ENCODE data around the gene NEK7. TPM values are rescaled to one million over a fixed set of nuclear protein-coding genes. Genes with fewer than 3 reads are reported as not detected.

NEK7 gene
- total and polyA plus RNA-seq, 2 of the 4 experiments (the other 2 are of a cell fraction): 89.0 to 467 TPM

- CTCF ChIA-PET: no interaction called here
- no peak overlapping the region for H3K27ac ChIP-seq (ENCODE audit: insufficient read depth, low read length)
- dilution Hi-C loops (cut with HindIII; ENCODE audit: low sequenced_read_pairs, unreplicated experiment) (no loop called here), in situ Hi-C loops (cut with MboI; ENCODE audit: low sequenced_read_pairs) (no loop called here), intact Hi-C loops (cut with micrococcal nuclease) (no loop called here)
- H3K9ac ChIP-seq (ENCODE audit: low read depth, low read length): no peak overlapping the region
- H2BK15ac ChIP-seq (ENCODE audit: low read depth, low read length): no peak overlapping the region
- no TSS peak for BruUV-seq (replicated peaks)
- no peak overlapping the region for H3K4me3 ChIP-seq (ENCODE audit: insufficient read depth, low read depth, low read length)
- DNase-seq: no peak
- no peak for ATAC-seq (ENCODE audit: low read depth)
- no peaks in the 10 kb centered on the region for H3K9me3 ChIP-seq (ENCODE audit: control insufficient read depth, insufficient read depth, low read length)
- no peak overlapping the region for H2AK5ac ChIP-seq (ENCODE audit: low read depth, low read length)
- POLR2A ChIA-PET (ENCODE audit: unreplicated experiment): no interaction called here
- no peak overlapping the region for H3K4ac ChIP-seq (ENCODE audit: low read depth, low read length)
- no peaks in the 10 kb centered on the region for H3K27me3 ChIP-seq (ENCODE audit: control insufficient read depth, insufficient read depth, low read length)
- H3K4me2 ChIP-seq (ENCODE audit: low read depth, low read length): no peak overlapping the region
- peaks cover 8% of the 10 kb centered on the region; the same call in 1 of the 2 replicates for H3K4me1 ChIP-seq (ENCODE audit: control insufficient read depth, insufficient read depth, low read length)
- no peak overlapping the region for H2BK120ac ChIP-seq (ENCODE audit: low read depth, low read length)
- H3K36me3 ChIP-seq (ENCODE audit: control insufficient read depth, insufficient read depth, low read length): no peaks in the 10 kb centered on the region
- H4K5ac ChIP-seq (ENCODE audit: low read depth, low read length): no peak overlapping the region
- H2AFZ ChIP-seq (replicated peaks; ENCODE audit: low read length, poor library complexity): no peak overlapping the region
- peak overlapping the region; percentile 79; the same call in 1 of the 2 replicates for H3K23ac ChIP-seq (ENCODE audit: low read depth, low read length)
- no peak overlapping the region for H2BK20ac ChIP-seq (ENCODE audit: low read depth, low read length)
- H4K91ac ChIP-seq (ENCODE audit: insufficient read depth, low read depth, low read length): no peak overlapping the region
- H4K20me1 ChIP-seq (ENCODE audit: insufficient read depth, low read length): peaks cover 42% of the 10 kb centered on the region
- H3K56ac ChIP-seq (ENCODE audit: extremely low read depth, insufficient read depth, low read length): no peak overlapping the region
- H4K8ac ChIP-seq (ENCODE audit: low read depth in 2 of 2, low read length in 2 of 2): no peak overlapping the region
- TF ChIP-seq RAD21 (IDR thresholded peaks at IDR 0.05; ENCODE audit: low read length): no peak
- no peak for TF ChIP-seq MXI1 (IDR thresholded peaks at IDR 0.05; ENCODE audit: borderline replicate concordance, low read depth, low read length)
- no peak for TF ChIP-seq BHLHE40 (IDR thresholded peaks at IDR 0.05; ENCODE audit: low read depth, low read length)
- TF ChIP-seq CTCF (conservative IDR thresholded peaks at IDR 0.05; ENCODE audit: low read depth, low read length): no peak
- TF ChIP-seq RCOR1 (IDR thresholded peaks at IDR 0.05; ENCODE audit: insufficient replicate concordance, low read length): no peak
- no peak for TF ChIP-seq CHD1 (IDR thresholded peaks at IDR 0.05; ENCODE audit: low read depth, low read length)
- H2BK5ac ChIP-seq (ENCODE audit: low read depth, low read length, poor library complexity, severe bottlenecking): no peak overlapping the region
- no peak overlapping the region for H2AK9ac ChIP-seq (replicated peaks; ENCODE audit: low read depth, low read length, poor library complexity)
- WGBS, 2 experiments (ENCODE audit: extremely low coverage in 2 of 2, insufficient read length in 1 of 2): no CpG with 5 or more reads among the region's 3 CpGs
- no peaks in the 10 kb centered on the region; the same call in 1 of the 2 replicates for H3K9me1 ChIP-seq (ENCODE audit: insufficient read depth, low read length)
- no peak overlapping the region for H3K18ac ChIP-seq (ENCODE audit: low read depth, low read length)
- peaks cover 15 to 53% of the 10 kb centered on the region in 2 experiments; a peak in 3 of 4 replicates for H3K79me1 ChIP-seq (ENCODE audit: low read depth in 1 of 2, low read length in 2 of 2)
- H3K14ac ChIP-seq (replicated peaks; ENCODE audit: low read depth, low read length): 0 out of 2 replicates have a peak overlapping the region, but pooled peaks have one; percentile 26
These were observed 31.3 kb downstream of the NEK7 start for GRCh38 chr1:198187973-198188588.
